WTC11 (cell line): ENCODE measurements around the gene PRKCB. TPM values are rescaled to one million over a fixed set of nuclear protein-coding genes. Genes with fewer than 3 reads are reported as not detected.

Source experiments
- ATAC-seq: fragments of 200-7000 bp; cut with Tn5 transposase; 2 replicates; pipeline ENCODE4 v1.10.0; 2021; ENCODE audit warnings: mild to moderate bottlenecking, moderate library complexity
- CTCF ChIA-PET: fragments of 300-600 bp; sonication (Branson Sonifier 250); formaldehyde crosslinking; loops from one replicate; lab custom pipeline; 2021; ENCODE audit warnings: antibody characterized with exemption; lab: Charles Lee
- POLR2A ChIA-PET: fragments of 350-600 bp; sonication (Branson Sonifier 250); formaldehyde crosslinking; loops from one replicate; lab custom pipeline; 2021; ENCODE audit warnings: antibody characterized with exemption; lab: Charles Lee
- DNase-seq: peaks from one replicate; pipeline ENCODE4 v3.0.0; 2021; ENCODE audit warnings: low spot score
- H3K27ac Mint-ChIP-seq: 2 replicates; pipeline ENCODE4 v1.8.0; 2021; ENCODE audit warnings: mixed read lengths
- H3K27me3 Mint-ChIP-seq: 2 replicates; pipeline ENCODE4 v1.8.0; 2021; ENCODE audit warnings: low read depth, mild to moderate bottlenecking, moderate library complexity, mixed read lengths
- H3K36me3 Mint-ChIP-seq: 2 replicates; pipeline ENCODE4 v1.8.0; 2021; ENCODE audit warnings: mixed read lengths
- H3K4me1 Mint-ChIP-seq: 2 replicates; pipeline ENCODE4 v1.8.0; 2022; ENCODE audit warnings: mixed read lengths
- H3K4me3 Mint-ChIP-seq: 2 replicates; pipeline ENCODE4 v1.8.0; 2021; ENCODE audit warnings: mild to moderate bottlenecking, moderate library complexity, mixed read lengths
- H3K9me3 Mint-ChIP-seq: 2 replicates; pipeline ENCODE4 v1.8.0; 2021; ENCODE audit warnings: mixed read lengths
- ERG ChIP-seq: fragments of 250-450 bp; sonication (Bioruptor Pico); IDR thresholded peaks from 2 replicates; pipeline ENCODE4 v1.8.0; 2021; ENCODE audit warnings: mild to moderate bottlenecking
- FOXP4 ChIP-seq: sonication (generic); formaldehyde crosslinking; IDR thresholded peaks from 2 replicates; pipeline ENCODE4 v1.8.0; 2022; ENCODE audit warnings: mild to moderate bottlenecking, missing genetic modification reagents
- IRF2 ChIP-seq: sonication (generic); formaldehyde crosslinking; IDR thresholded peaks from 2 replicates; pipeline ENCODE4 v1.8.0; 2022; ENCODE audit warnings: low read depth, missing genetic modification reagents, borderline replicate concordance
- KAT7 ChIP-seq: sonication (generic); formaldehyde crosslinking; IDR thresholded peaks from 2 replicates; pipeline ENCODE4 v1.8.1; 2023; ENCODE audit warnings: missing genetic modification reagents, mild to moderate bottlenecking, borderline replicate concordance
- MXD4 ChIP-seq: fragments of 250-450 bp; sonication (Bioruptor Pico); IDR thresholded peaks from 2 replicates; pipeline ENCODE4 v1.8.0; 2021; ENCODE audit warnings: mild to moderate bottlenecking, moderate library complexity, borderline replicate concordance
- MYBL2 ChIP-seq: sonication (generic); formaldehyde crosslinking; IDR thresholded peaks from 2 replicates; pipeline ENCODE4 v1.8.1; 2023; ENCODE audit warnings: mild to moderate bottlenecking, moderate library complexity, missing genetic modification reagents
- NFE2L1 ChIP-seq: sonication (generic); formaldehyde crosslinking; IDR thresholded peaks from 2 replicates; pipeline ENCODE4 v1.8.1; 2023; ENCODE audit warnings: missing genetic modification reagents
- NFYB ChIP-seq: sonication (generic); formaldehyde crosslinking; conservative IDR thresholded peaks from 2 replicates; pipeline ENCODE4 v1.8.0; 2022; ENCODE audit warnings: low read depth, missing genetic modification reagents
- NR1H2 ChIP-seq: sonication (generic); formaldehyde crosslinking; IDR thresholded peaks from 2 replicates; pipeline ENCODE4 v1.9.0; 2021; ENCODE audit warnings: mild to moderate bottlenecking, moderate library complexity, missing genetic modification reagents
- NR3C1 ChIP-seq: sonication (generic); formaldehyde crosslinking; conservative IDR thresholded peaks from 2 replicates; pipeline ENCODE4 v1.8.1; 2023; ENCODE audit warnings: low read depth, mild to moderate bottlenecking, missing genetic modification reagents
- OVOL2 ChIP-seq: fragments of 250-450 bp; sonication (Bioruptor Pico); IDR thresholded peaks from 2 replicates; pipeline ENCODE4 v1.9.0; 2021; ENCODE audit warnings: mild to moderate bottlenecking, borderline replicate concordance
- PREB ChIP-seq: sonication (generic); formaldehyde crosslinking; IDR thresholded peaks from 2 replicates; pipeline ENCODE4 v1.8.1; 2022; ENCODE audit warnings: mild to moderate bottlenecking, missing genetic modification reagents, moderate library complexity, borderline replicate concordance
- TEAD4 ChIP-seq: sonication (generic); formaldehyde crosslinking; IDR thresholded peaks from 2 replicates; pipeline ENCODE4 v1.8.0; 2022; ENCODE audit warnings: mild to moderate bottlenecking, missing genetic modification reagents
- TP53 ChIP-seq: sonication (generic); formaldehyde crosslinking; IDR thresholded peaks from 2 replicates; pipeline ENCODE4 v1.8.1; 2023; ENCODE audit warnings: mild to moderate bottlenecking, missing genetic modification reagents
- ZBTB21 ChIP-seq: sonication (generic); formaldehyde crosslinking; IDR thresholded peaks from 2 replicates; pipeline ENCODE4 v1.8.1; 2023; ENCODE audit warnings: mild to moderate bottlenecking, missing genetic modification reagents, borderline replicate concordance
- ZNF121 ChIP-seq: sonication (generic); formaldehyde crosslinking; IDR thresholded peaks from 2 replicates; pipeline ENCODE4 v1.8.0; 2023; ENCODE audit warnings: missing genetic modification reagents
- ZNF138 ChIP-seq: sonication (generic); formaldehyde crosslinking; conservative IDR thresholded peaks from 2 replicates; pipeline ENCODE4 v1.8.1; 2022; ENCODE audit warnings: mild to moderate bottlenecking, moderate library complexity, missing genetic modification reagents
- ZNF219 ChIP-seq: sonication (generic); formaldehyde crosslinking; IDR thresholded peaks from 2 replicates; pipeline ENCODE4 v1.8.0; 2023; ENCODE audit warnings: missing genetic modification reagents, mild to moderate bottlenecking, borderline replicate concordance
- ZNF263 ChIP-seq: sonication (generic); formaldehyde crosslinking; IDR thresholded peaks from 2 replicates; pipeline ENCODE4 v1.8.1; 2022; ENCODE audit warnings: low read depth, mild to moderate bottlenecking, moderate library complexity, missing genetic modification reagents
- ZNF396 ChIP-seq: fragments of 250-450 bp; sonication (Bioruptor Pico); IDR thresholded peaks from 2 replicates; pipeline ENCODE4 v1.8.0; 2021; ENCODE audit warnings: mild to moderate bottlenecking, moderate library complexity, borderline replicate concordance
- ZNF671 ChIP-seq: fragments of 250-450 bp; sonication (Bioruptor Pico); IDR thresholded peaks from 2 replicates; pipeline ENCODE4 v1.8.0; 2021; ENCODE audit warnings: mild to moderate bottlenecking
- total RNA-seq: library from RNA; stranded (reverse); gene quantifications from 3 replicates; pipeline ENCODE4 v1.2.3, GENCODE V29; 2021
- TF ChIP-seq, protein P1 (sequence below): fragments of 250-450 bp; sonication (Bioruptor Pico); IDR thresholded peaks from 2 replicates; pipeline ENCODE4 v1.9.0; 2021; ENCODE audit warnings: mild to moderate bottlenecking
- TF ChIP-seq, protein P2 (sequence below): fragments of 250-450 bp; sonication (Bioruptor Pico); IDR thresholded peaks from 2 replicates; pipeline ENCODE4 v2.1.2; 2022; ENCODE audit warnings: mild to moderate bottlenecking, moderate library complexity

Gene PRKCB
- total RNA-seq, 1 experiment from 2014 or later = 6.9 TPM

- Mint-ChIP-seq H3K4me1 (peaks cover 9% of the 10 kb centered on the region), H3K9me3 (peaks cover 7% of the 10 kb centered on the region), H3K27me3 (no peaks in the 10 kb centered on the region), H3K27ac (no peak overlapping the region), H3K4me3 (no peak overlapping the region), H3K36me3 (peaks cover 5% of the 10 kb centered on the region)
- TF ChIP-seq NR3C1 (CRISPR knock-in tag) = no peak
- no peak for TF ChIP-seq NFYB (CRISPR knock-in tag)
- TF ChIP-seq MYBL2 (CRISPR knock-in tag) = no peak
- no peak for TF ChIP-seq ZNF396 (CRISPR knock-in tag)
- TF ChIP-seq ZNF219 (CRISPR knock-in tag) = no peak
- TF ChIP-seq PREB (CRISPR knock-in tag) = no peak
- TF ChIP-seq TP53 (CRISPR knock-in tag) = no peak
- TF ChIP-seq ERG (CRISPR knock-in tag) = no peak
- TF ChIP-seq, protein P1, sequence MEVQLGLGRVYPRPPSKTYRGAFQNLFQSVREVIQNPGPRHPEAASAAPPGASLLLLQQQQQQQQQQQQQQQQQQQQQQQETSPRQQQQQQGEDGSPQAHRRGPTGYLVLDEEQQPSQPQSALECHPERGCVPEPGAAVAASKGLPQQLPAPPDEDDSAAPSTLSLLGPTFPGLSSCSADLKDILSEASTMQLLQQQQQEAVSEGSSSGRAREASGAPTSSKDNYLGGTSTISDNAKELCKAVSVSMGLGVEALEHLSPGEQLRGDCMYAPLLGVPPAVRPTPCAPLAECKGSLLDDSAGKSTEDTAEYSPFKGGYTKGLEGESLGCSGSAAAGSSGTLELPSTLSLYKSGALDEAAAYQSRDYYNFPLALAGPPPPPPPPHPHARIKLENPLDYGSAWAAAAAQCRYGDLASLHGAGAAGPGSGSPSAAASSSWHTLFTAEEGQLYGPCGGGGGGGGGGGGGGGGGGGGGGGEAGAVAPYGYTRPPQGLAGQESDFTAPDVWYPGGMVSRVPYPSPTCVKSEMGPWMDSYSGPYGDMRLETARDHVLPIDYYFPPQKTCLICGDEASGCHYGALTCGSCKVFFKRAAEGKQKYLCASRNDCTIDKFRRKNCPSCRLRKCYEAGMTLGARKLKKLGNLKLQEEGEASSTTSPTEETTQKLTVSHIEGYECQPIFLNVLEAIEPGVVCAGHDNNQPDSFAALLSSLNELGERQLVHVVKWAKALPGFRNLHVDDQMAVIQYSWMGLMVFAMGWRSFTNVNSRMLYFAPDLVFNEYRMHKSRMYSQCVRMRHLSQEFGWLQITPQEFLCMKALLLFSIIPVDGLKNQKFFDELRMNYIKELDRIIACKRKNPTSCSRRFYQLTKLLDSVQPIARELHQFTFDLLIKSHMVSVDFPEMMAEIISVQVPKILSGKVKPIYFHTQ (CRISPR knock-in tag) = no peak
- TF ChIP-seq ZBTB21 (CRISPR knock-in tag) = no peak
- TF ChIP-seq ZNF263 (CRISPR knock-in tag) = no peak
- no peak for TF ChIP-seq OVOL2 (CRISPR knock-in tag)
- ChIA-PET POLR2A (no interaction called here), CTCF (interaction anchor here (0.7 to 2.3 kb wide), 2 partner anchors 15 to 167 kb away, joined by 4 to 10 read pairs; no protein-coding TSS in a partner anchor)
- DNase-seq = no peak
- ATAC-seq = no peak
Observed at GRCh38 chr16:24085666-24086065, 249.9 kb downstream of the PRKCB start.

DNA sequence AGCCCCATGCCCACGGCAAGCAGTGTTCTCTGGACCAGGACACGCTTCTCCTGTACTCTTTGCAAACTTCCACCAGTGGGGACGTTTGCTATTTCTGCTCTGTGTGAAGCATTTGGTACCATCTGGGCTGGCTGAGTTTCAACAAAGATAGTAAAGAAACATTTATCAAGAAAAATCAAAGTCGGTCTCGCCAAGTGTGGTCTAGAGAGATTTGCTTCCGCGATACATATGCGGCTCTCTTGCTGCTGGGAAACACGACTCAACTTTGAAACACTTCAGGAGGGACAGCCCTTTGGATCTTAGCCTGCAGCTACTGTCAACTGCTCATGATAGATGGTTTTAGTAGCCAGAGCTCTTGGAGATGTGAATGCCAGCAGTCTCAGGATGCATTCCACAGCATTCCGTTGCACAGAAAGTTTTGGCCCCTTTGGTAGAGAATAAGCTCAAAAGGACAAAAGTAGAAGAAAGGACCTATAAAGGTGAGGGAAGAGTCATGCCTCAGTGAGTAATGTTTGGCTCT lies 252.2 kb downstream of the PRKCB start:
- POLR2A ChIA-PET = no interaction called here
- ATAC-seq (no peak), DNase-seq (no peak)
- H3K27ac Mint-ChIP-seq = no peak overlapping the region
- H3K4me3 Mint-ChIP-seq = no peak overlapping the region
- H3K9me3 Mint-ChIP-seq = peaks cover 23% of the 10 kb centered on the region
- no peak for TF ChIP-seq ZNF263 (CRISPR knock-in tag)
- no peak for TF ChIP-seq KAT7 (CRISPR knock-in tag)
- TF ChIP-seq ZNF671 = no peak
- TF ChIP-seq MXD4 (CRISPR knock-in tag) = no peak
- no peak for TF ChIP-seq TEAD4 (CRISPR knock-in tag)
- no peak for TF ChIP-seq ZNF396 (CRISPR knock-in tag)
- no peak for TF ChIP-seq ZNF121 (CRISPR knock-in tag)
- no peak for TF ChIP-seq ZNF138 (CRISPR knock-in tag)
- TF ChIP-seq, protein P2, sequence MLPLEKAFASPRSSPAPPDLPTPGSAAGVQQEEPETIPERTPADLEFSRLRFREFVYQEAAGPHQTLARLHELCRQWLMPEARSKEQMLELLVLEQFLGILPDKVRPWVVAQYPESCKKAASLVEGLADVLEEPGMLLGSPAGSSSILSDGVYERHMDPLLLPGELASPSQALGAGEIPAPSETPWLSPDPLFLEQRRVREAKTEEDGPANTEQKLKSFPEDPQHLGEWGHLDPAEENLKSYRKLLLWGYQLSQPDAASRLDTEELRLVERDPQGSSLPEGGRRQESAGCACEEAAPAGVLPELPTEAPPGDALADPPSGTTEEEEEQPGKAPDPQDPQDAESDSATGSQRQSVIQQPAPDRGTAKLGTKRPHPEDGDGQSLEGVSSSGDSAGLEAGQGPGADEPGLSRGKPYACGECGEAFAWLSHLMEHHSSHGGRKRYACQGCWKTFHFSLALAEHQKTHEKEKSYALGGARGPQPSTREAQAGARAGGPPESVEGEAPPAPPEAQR (CRISPR knock-in tag) = no peak
- TF ChIP-seq IRF2 (CRISPR knock-in tag) = no peak
- TF ChIP-seq NFE2L1 = no peak
- no peak for TF ChIP-seq FOXP4
- TF ChIP-seq NR1H2 (CRISPR knock-in tag) = no peak
- H3K27me3 Mint-ChIP-seq = no peaks in the 10 kb centered on the region
- CTCF ChIA-PET = interaction anchor here (0.5 to 1.6 kb wide), 5 partner anchors 9 to 429 kb away, joined by 3 to 10 read pairs (median 5); no protein-coding TSS in a partner anchor
- H3K36me3 Mint-ChIP-seq = peaks cover 19% of the 10 kb centered on the region
- peaks cover 9% of the 10 kb centered on the region for H3K4me1 Mint-ChIP-seq
